Breast epithelium (tissue), 4 donors: ENCODE results near the gene RNF11. TPM values are rescaled to one million over a fixed set of nuclear protein-coding genes. Genes with fewer than 3 reads are reported as not detected.

Experiments
- DNase-seq, 2 donors: peaks; one replicate each; pipeline ENCODE4 v3.0.0-alpha.2; 2019; ENCODE audit warnings: low spot score in 2 of 2
- H3K27ac ChIP-seq, 2 donors: fragments of 200-600 bp; sonication (generic) in 1 of 2; one replicate each; pipeline ENCODE4 v1.5.1; 2016 to 2019; ENCODE audit warnings: mild to moderate bottlenecking in 1 of 2
- H3K27me3 ChIP-seq, 2 donors: fragments of 200-600 bp; sonication (generic) in 1 of 2; one replicate each; pipeline versions ENCODE4 v1.5.1 to v1.6.0; 2017 to 2019; ENCODE audit warnings: control low read depth in 1 of 2, mild to moderate bottlenecking in 1 of 2
- H3K36me3 ChIP-seq: fragments of 200-600 bp; one replicate; pipeline ENCODE4 v1.5.1; 2019
- H3K4me1 ChIP-seq, 2 donors: fragments of 200-600 bp; sonication (generic); one replicate each; pipeline ENCODE4 v1.5.1; 2016 to 2019; ENCODE audit warnings: control low read depth in 1 of 2
- H3K4me3 ChIP-seq, 3 donors: fragments of 200-600 bp; sonication (generic); 1 replicate in 2 of 3; 2 replicates in 1 of 3; pipeline ENCODE4 v1.5.1; 2016 to 2019; ENCODE audit warnings: mild to moderate bottlenecking in 3 of 3, moderate library complexity in 2 of 3
- H3K9me3 ChIP-seq, 2 donors: fragments of 200-600 bp; sonication (generic) in 1 of 2; one replicate each; pipeline ENCODE4 v1.5.1; 2016 to 2019; ENCODE audit warnings: control low read depth in 1 of 2
- CTCF ChIP-seq, 3 donors: fragments of 450-650 bp; IDR thresholded peaks; one replicate each; pipeline ENCODE4 v1.5.1; 2016 to 2017; ENCODE audit warnings: antibody characterized with exemption in 3 of 3, mild to moderate bottlenecking in 3 of 3, moderate library complexity in 3 of 3
- POLR2A ChIP-seq: fragments of 450-650 bp; IDR thresholded peaks from one replicate; pipeline ENCODE4 v1.6.1; 2016; ENCODE audit warnings: antibody characterized with exemption, mild to moderate bottlenecking, moderate library complexity
- POLR2AphosphoS5 ChIP-seq, 3 donors: sonication (generic); formaldehyde crosslinking; IDR thresholded peaks; one replicate each; pipeline ENCODE4 v1.6.1; 2017; ENCODE audit warnings: antibody characterized with exemption in 3 of 3
- intact Hi-C: fragments of 100-400 bp; cut with DNase I; formaldehyde crosslinking; loops from one replicate; pipeline ENCODE4 v1.15.1; 2023; ENCODE audit warnings: low total_unique reads
- total RNA-seq, 3 donors: library from RNA; depleted of rRNA; stranded (reverse); fragments of >200 nt; gene quantifications; one replicate each; pipeline ENCODE4 v1.1.0, GENCODE V29; 2016

The RNF11 gene
- total RNA-seq, 3 donors from 2014 or later = 96.0 to 100 (median 96.9) TPM

- Histone ChIP-seq H3K4me1 (no peaks in the 10 kb centered on the region), H3K4me3 (no peak overlapping the region), H3K36me3 (no peaks in the 10 kb centered on the region), H3K27me3 (no peaks in the 10 kb centered on the region), H3K27ac (no peak overlapping the region), H3K9me3 (no peaks in the 10 kb centered on the region)
- intact Hi-C loops = no loop called here
- TF ChIP-seq POLR2A = no peak
- no peak for TF ChIP-seq POLR2AphosphoS5 (IDR thresholded peaks at IDR 0.05)
- no peak for TF ChIP-seq CTCF (IDR thresholded peaks at IDR 0.05)
- no peak for DNase-seq
These were observed 40.2 kb downstream of the RNF11 start for GRCh38 chr1:51276286-51276685.

DNA sequence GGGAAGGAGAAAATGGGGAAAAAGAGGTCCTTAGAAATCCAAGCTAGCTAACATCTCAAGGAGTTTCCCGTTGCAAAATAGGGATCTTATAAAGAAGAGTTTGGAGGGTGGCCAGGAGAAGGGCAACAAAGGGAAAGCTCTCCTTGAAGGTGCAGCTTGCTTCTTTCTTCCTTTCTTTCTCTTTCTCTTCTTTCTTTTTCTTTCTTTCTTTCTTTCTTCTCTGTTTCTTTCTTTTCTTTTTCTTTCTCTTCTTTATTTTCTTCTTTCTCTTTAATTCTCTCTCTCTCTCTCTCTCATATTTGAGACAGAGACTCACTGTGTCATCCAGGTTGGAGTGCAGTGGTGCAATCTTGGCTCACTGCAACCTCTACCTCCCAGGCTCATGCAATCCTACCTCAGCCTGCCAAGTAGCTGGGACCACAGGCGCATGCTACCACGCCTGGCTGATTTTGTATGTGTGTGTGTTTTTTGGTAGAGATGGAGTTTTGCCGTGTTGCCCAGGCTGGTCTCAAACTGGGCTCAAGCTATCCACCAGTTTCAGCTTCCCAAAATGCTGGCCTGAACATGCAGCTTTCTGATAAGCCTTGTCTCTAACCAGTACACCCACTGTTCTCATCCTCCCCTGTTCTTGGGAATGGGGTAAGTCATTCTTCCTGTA lies 44.4 kb downstream of the RNF11 start:
- peak in 1 of 2 donors; percentile 35 for DNase-seq
- TF ChIP-seq POLR2A = no peak
- TF ChIP-seq CTCF (IDR thresholded peaks at IDR 0.05) = no peak
- no peak for TF ChIP-seq POLR2AphosphoS5 (IDR thresholded peaks at IDR 0.05)
- no peaks in the 10 kb centered on the region for H3K27me3 ChIP-seq
- no peak overlapping the region for H3K4me3 ChIP-seq
- H3K4me1 ChIP-seq = no peaks in the 10 kb centered on the region
- no peak overlapping the region for H3K27ac ChIP-seq
- no peaks in the 10 kb centered on the region for H3K36me3 ChIP-seq
- H3K9me3 ChIP-seq = no peaks in the 10 kb centered on the region
- intact Hi-C loops = no loop called here

- Histone ChIP-seq H3K27ac (no peak overlapping the region), H3K4me3 (no peak overlapping the region), H3K9me3 (no peaks in the 10 kb centered on the region), H3K36me3 (no peaks in the 10 kb centered on the region), H3K4me1 (no peaks in the 10 kb centered on the region), H3K27me3 (no peaks in the 10 kb centered on the region)
- intact Hi-C loops = no loop called here
- no peak for DNase-seq
- TF ChIP-seq CTCF (IDR thresholded peaks at IDR 0.05) (no peak), POLR2A (no peak), POLR2AphosphoS5 (IDR thresholded peaks at IDR 0.05) (no peak)
These were observed 45.7 kb downstream of the RNF11 start for GRCh38 chr1:51281807-51282206.

DNA sequence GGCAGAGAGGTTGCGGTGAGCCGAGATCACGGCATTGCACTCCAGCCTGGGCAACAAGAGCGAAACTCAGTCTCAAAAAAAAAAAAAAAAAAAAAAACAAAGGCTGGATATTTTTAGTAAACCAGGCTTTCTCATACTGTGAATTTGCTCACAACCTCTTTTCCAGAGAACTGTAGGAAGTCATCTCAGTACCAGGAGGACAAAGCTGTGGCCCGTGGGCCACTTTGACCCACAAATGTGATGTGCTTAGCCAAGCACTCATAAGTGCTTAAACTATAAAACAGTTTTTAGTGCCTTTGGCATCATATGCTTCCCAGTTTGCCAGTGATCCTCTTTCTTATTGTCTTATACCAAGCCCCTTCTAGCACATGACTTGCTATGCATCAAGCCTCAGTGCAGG lies 46.5 kb downstream of the RNF11 start:
- DNase-seq = no peak
- no peaks in the 10 kb centered on the region for H3K27me3 ChIP-seq
- no peaks in the 10 kb centered on the region for H3K36me3 ChIP-seq
- H3K4me1 ChIP-seq = no peaks in the 10 kb centered on the region
- H3K27ac ChIP-seq = no peak overlapping the region
- H3K9me3 ChIP-seq = no peaks in the 10 kb centered on the region
- TF ChIP-seq POLR2A (no peak), POLR2AphosphoS5 (IDR thresholded peaks at IDR 0.05) (no peak), CTCF (IDR thresholded peaks at IDR 0.05) (no peak)
- intact Hi-C loops = no loop called here
- H3K4me3 ChIP-seq = no peak overlapping the region

DNA sequence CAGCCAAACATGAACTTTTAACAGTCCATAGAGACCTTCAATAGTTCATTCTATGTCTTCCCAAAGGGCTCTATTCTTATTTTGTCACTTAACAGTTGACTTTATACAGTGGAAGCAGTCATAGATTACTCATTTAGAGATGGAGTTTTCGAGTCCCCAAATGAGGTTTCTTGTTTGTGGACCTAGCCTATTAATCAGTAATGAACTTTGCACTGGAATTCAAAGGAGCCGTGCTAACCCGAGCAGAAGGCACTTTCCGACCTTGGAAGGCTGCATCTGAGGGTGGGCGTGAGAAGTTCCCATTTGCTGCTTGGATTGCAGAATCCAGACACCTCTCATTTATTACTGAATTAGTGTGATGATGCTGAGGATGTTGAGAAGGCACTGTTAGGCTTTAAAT lies 47.9 kb downstream of the RNF11 start:
- intact Hi-C loops = no loop called here
- DNase-seq = no peak
- Histone ChIP-seq H3K27ac (no peak overlapping the region), H3K4me3 (no peak overlapping the region), H3K27me3 (no peaks in the 10 kb centered on the region), H3K36me3 (no peaks in the 10 kb centered on the region), H3K4me1 (no peaks in the 10 kb centered on the region), H3K9me3 (no peaks in the 10 kb centered on the region)
- TF ChIP-seq POLR2A (no peak), POLR2AphosphoS5 (IDR thresholded peaks at IDR 0.05) (no peak), CTCF (IDR thresholded peaks at IDR 0.05) (no peak)
